ENCODE data around the gene PPP2R3B.

The PPP2R3B gene

DNA sequence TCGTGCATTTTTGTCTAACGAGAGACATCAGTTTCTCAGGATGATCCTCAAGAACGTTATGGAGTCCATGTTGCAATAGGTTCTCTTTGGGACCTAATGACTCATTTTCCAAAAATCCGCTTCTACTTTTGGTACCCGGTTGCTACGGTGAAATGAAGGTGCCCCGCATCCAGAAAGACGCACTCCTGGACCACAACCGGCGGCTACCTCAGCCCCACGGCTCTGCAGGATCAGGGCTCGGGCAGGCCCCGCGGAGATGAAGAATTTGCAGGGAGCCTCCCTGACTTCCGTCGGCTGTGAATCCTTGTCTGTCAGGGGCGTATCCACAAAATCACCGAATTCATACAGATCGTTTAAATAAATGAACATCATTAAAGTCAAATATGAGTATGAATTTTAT is 83.7 kb downstream of the PPP2R3B start:
- no peak for DNase-seq (ENCODE audit: low read depth)

DNA sequence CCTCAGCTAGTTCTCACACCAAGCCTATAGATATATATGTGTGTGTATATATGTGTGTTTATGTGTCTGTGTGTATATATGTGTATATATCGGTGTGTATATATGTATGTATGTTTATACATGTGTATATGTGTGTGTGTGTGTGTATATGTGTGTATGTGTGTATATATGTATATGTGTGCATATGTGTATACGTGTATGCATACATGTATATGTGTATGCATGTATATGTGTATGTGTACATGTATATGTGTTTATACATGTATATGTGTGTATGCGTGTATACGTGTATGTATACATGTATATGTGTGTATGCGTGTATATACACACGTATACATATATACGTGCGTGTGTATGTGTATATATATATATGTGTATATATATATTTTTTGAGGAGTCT is 86.4 kb downstream of the PPP2R3B start:
- DNase-seq (ENCODE audit: low read depth): no peak

DNA sequence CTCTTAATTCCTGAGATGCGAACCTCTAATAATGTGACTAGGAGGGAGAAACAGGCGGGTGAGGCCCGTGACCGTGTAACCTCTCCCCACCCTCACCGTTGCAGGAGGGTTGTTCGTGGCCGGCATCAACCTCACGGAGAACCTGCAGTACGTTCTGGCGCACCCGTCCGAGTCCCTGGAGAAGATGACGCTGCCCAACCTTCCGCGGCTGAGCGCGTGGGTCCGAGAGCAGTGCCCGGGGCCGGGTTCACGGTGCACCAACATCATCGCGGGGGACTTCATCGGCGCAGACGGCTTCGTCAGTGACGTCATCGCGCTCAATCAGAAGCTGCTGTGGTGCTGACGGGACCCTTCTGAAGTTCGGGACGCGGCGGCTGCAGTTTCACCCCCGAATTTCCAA is 87.7 kb downstream of the PPP2R3B start:
- DNase-seq (ENCODE audit: low read depth): no peak

DNA sequence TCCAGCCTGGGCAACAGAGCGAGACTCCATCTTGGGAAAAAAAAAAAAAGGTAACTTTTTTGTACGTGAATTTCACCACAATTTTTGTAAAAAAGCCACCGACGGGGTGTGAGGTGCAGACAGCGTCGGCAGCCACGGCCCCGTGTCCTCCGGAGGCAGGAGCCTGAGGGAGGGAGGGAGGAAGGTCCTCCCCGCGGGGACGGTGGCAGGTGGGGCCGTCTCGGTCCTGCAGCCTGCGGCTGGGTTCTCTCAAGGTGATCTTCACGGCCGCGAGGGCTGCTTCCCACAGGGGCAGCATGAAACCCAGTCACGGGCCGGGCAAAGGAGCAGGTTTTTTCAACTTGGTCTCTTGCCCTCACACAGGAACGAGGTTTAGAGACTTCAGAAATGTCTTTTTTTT is 91.6 kb downstream of the PPP2R3B start:
- DNase-seq (ENCODE audit: low read depth): no peak

DNA sequence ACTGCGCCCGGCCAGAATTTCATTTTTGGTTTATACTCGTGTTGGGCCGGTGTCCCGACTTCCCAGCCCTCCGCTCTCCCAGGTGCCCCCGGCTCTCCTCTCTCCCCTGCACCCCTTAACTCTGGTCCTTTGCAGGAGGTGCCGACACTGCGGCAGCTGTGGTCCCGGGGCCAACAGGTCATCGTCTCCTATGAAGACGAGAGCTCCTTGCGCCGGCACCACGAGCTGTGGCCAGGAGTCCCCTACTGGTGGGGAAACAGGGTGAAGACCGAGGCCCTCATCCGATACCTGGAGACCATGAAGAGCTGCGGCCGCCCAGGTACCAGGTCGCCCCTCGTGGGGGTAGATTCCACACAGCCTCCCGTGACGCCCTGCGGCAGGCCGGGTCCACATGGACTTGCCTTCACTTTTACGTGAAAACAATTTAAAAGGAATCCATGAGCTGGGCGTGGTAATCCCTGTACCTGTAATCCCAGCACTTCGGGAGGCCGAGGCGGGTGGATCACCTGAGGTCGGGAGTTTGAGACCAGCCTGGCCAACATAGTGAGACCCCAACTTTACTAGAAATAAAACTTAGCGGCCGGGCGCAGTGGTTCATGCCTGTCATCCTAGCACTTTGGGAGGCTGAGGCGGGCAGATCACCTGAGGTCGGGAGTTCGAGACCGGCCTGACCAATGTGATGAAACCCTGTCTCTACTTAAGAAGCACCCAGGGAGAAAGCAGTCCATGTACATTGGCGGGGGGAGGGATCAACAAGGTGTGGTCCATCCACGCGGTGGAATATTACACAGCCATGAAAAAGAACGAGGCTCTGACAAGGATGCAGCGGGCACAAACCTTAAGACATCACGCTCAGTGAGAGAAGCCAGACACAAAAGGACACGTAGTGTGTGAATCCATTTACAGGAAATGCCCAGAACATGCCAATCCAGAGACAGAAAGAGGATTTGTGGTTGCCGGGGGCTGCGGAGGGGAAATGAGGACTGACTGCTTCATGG is 93.5 kb downstream of the PPP2R3B start:
- no peak for DNase-seq (ENCODE audit: low read depth)

DNA sequence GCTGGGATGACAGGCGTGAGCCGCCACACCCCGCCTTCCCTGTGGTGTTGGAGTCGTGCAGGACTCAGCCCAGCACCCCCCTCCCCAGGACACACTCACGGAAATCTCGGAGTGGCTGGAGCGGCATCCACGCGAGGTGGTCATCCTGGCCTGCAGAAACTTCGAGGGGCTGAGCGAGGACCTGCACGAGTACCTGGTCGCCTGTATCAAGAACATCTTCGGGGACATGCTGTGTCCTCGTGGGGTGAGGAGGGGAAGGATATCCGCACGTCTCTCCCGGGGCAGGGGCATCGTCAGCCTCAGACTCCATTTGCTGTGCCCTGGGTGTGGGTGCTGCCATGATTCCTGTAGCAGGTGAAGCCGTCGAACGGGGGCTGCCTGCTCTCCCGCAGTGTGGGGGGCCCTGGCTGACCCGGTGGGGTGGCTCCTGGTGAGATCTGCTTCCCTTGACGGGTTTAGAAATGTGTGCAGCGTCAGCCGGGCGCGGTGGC is 95.3 kb downstream of the PPP2R3B start:
- no peak for DNase-seq (ENCODE audit: low read depth)

DNA sequence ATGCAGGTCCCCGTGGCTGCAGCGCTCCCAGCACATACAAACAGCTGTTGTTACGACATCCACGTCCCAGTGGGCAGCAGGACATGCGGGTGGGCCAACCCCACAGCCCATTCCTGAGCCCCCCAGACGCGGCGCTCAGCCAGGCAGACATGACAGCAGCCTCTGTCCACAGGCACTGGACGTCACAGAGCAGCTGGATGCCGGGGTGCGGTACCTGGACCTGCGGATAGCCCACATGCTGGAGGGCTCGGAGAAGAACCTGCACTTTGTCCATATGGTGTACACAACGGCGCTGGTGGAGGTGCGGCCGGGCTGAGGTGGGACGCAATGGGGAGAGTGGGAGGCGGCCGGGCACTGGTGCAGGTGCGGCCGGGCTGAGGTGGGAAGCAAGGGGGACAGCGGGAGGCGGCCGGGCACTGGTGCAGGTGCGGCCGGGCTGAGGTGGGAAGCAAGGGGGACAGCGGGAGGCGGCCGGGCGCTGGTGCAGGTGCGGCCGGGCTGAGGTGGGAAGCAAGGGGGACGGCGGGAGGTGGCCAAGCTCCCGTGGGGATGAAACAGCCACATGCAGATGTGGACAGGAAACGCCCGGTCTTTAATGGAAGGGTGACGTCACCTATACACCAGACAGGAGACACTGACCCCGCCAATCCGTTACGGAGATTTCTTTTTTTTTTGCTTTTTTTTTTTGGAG is 96.1 kb downstream of the PPP2R3B start:
- DNase-seq (ENCODE audit: low read depth): no peak

DNA sequence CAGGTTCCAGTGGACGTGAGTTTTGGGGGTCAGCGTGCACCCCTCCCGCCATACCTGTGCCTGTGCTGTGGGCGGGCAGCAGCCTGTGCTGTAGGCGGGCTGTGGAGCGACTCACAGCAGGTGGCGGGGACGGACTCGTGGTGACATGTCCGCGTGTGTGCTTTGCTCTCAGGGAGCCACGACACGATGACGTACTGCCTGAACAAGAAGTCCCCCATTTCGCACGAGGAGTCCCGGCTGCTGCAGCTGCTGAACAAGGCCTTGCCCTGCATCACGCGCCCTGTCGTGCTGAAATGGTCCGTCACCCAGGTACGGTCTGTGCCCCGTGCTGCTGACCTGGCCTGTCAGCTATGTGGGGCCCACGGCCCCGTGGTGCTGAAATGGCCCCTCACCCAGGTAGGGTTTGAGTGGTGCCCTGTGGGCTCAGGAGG is 98.1 kb downstream of the PPP2R3B start:
- no peak for DNase-seq (ENCODE audit: low read depth)

DNA sequence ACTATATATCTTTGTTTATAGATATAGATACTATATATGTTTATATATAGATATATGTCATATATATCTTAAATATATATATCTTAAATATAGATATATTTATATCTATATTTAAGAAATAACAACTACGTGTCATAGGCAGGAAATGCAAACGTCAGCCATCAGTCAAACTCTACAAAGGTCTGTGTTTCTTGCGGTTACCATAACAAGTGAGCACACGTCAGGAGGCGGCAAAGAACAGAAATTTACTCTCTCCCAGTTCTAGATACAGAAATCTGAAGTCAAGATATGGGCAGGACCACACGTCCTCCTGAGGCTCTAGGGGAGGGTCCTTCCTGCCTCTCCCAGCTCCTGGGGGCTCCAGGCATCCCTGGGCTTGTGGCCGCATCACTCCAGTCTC is 99.0 kb downstream of the PPP2R3B start:
- no peak for DNase-seq (ENCODE audit: low read depth)

DNA sequence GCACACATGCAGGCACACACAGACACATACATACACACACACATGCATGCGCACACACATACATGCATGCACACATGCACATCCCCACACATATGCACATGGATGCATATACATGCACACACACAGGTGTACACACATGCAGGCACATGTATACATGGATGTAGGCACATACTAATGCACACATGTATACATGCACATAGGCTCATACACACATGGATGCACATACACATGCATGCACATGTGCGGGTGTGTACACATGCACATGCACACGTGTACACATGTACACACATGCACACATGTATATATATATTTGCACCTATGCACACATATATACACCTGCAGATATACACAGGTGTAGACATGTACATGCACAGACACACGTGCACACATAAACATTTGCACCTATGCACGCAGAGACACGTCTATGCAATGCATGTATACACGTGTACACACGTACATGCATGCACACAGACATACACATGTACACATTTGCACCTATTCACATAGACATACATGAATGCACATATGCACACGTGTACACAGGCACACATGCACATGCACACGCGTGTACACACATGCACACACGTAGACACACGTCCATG is 101.5 kb downstream of the PPP2R3B start:
- no peak for DNase-seq (ENCODE audit: low read depth)

Measured in activated T-cell treated with anti-CD3 and anti-CD28 coated beads for 24 hours (primary cell).